Measurements from ENCODE around the gene TSC22D4. TPM values are rescaled to one million over a fixed set of nuclear protein-coding genes. Genes with fewer than 3 reads are reported as not detected.

TSC22D4 gene
- total RNA-seq, 1 donor from 2014 or later = 68.7 TPM

- H3K9me3 Mint-ChIP-seq = no peaks in the 10 kb centered on the region
- ATAC-seq (ENCODE audit: low read depth) (no peak), DNase-seq (no peak)
- H3K4me1 Mint-ChIP-seq = peaks cover 6% of the 10 kb centered on the region
- intact Hi-C loops (cut with micrococcal nuclease) = no loop called here
- TF ChIP-seq CTCF (IDR thresholded peaks at IDR 0.05) = no peak
- H3K4me3 Mint-ChIP-seq = no peak overlapping the region
- CTCF ChIA-PET = interaction anchor here (0.6 to 1.0 kb wide), 3 partner anchors 20 to 126 kb away, joined by 3 to 7 read pairs (median 3); no protein-coding TSS in a partner anchor
- no peaks in the 10 kb centered on the region for H3K36me3 Mint-ChIP-seq (ENCODE audit: low read depth)
- no peak overlapping the region for H3K27ac Mint-ChIP-seq
- POLR2A ChIA-PET = no interaction called here
- peaks cover 14% of the 10 kb centered on the region for H3K27me3 Mint-ChIP-seq
Measured at GRCh38 chr7:100496509-100496908, 17.5 kb upstream of the TSC22D4 start.

GRCh38 chr7:100493476-100494264 lies 14.7 kb upstream of the TSC22D4 start:
- ChIA-PET CTCF (interaction anchor here (2.8 kb wide), 1 partner anchor 11 kb away, joined by 8 read pairs; the partner anchor contains the start of gene NYAP1), POLR2A (interaction anchor here (0.6 kb wide), 1 partner anchor 91 kb away, joined by 3 read pairs; no protein-coding TSS in a partner anchor)
- Mint-ChIP-seq H3K4me3 (peak overlapping the region; percentile 64), H3K4me1 (peaks cover 6% of the 10 kb centered on the region), H3K27ac (no peak overlapping the region), H3K9me3 (no peaks in the 10 kb centered on the region), H3K27me3 (peaks cover 24% of the 10 kb centered on the region), H3K36me3 (ENCODE audit: low read depth) (no peaks in the 10 kb centered on the region)
- peak; percentile 44 for DNase-seq
- no peak for TF ChIP-seq CTCF (IDR thresholded peaks at IDR 0.05)
- intact Hi-C loops (cut with micrococcal nuclease) = no loop called here
- ATAC-seq (ENCODE audit: low read depth) = peak; percentile 79

- intact Hi-C loops (cut with micrococcal nuclease) = no loop called here
- no peak for ATAC-seq (ENCODE audit: low read depth)
- H3K27ac Mint-ChIP-seq = no peak overlapping the region
Measured at GRCh38 chr7:100492738-100493475, 13.9 kb upstream of the TSC22D4 start.

GRCh38 chr7:100491192-100491578 lies 12.2 kb upstream of the TSC22D4 start:
- H3K4me3 Mint-ChIP-seq = no peak overlapping the region
- peaks cover 25% of the 10 kb centered on the region for H3K27me3 Mint-ChIP-seq
- intact Hi-C loops (cut with micrococcal nuclease) = no loop called here

More at GRCh38 chr7:100492738-100493475, 13.9 kb upstream of the TSC22D4 start:
- no peak for TF ChIP-seq CTCF (IDR thresholded peaks at IDR 0.05)
- no peaks in the 10 kb centered on the region for H3K9me3 Mint-ChIP-seq
- CTCF ChIA-PET = interaction anchor here (2.8 kb wide), 1 partner anchor 10 kb away, joined by 8 read pairs; the partner anchor contains the start of gene NYAP1
- H3K36me3 Mint-ChIP-seq (ENCODE audit: low read depth) = no peaks in the 10 kb centered on the region
- POLR2A ChIA-PET = interaction anchor here (0.6 kb wide), 1 partner anchor 92 kb away, joined by 3 read pairs; no protein-coding TSS in a partner anchor
- H3K4me3 Mint-ChIP-seq = peak overlapping the region; percentile 64
- DNase-seq = no peak
- peaks cover 6% of the 10 kb centered on the region for H3K4me1 Mint-ChIP-seq
- H3K27me3 Mint-ChIP-seq = peaks cover 26% of the 10 kb centered on the region

More at GRCh38 chr7:100491192-100491578, 12.2 kb upstream of the TSC22D4 start:
- DNase-seq = no peak
- H3K36me3 Mint-ChIP-seq (ENCODE audit: low read depth) = no peaks in the 10 kb centered on the region
- no peak for ATAC-seq (ENCODE audit: low read depth)
- H3K9me3 Mint-ChIP-seq = no peaks in the 10 kb centered on the region
- POLR2A ChIA-PET = no interaction called here
- H3K27ac Mint-ChIP-seq = no peak overlapping the region
- CTCF ChIA-PET = no interaction called here
- H3K4me1 Mint-ChIP-seq = peaks cover 6% of the 10 kb centered on the region
- no peak for TF ChIP-seq CTCF (IDR thresholded peaks at IDR 0.05)

All from activated B cell treated with CpG ODN at 0.5 μM for 24 hours (primary cell).